HG03159 (cell line): ENCODE measurements around the gene NEURL1B.
"Not testable (repeated sequence)": the region's sequence is repeated elsewhere in the genome, so short reads cannot be mapped to it uniquely, and the experiment has no call there.

Experiments used
- ATAC-seq: cut with Tn5 transposase; IDR thresholded peaks from one replicate; pipeline ENCODE4 v1.9.1; 2021; ENCODE audit warnings: mild to moderate bottlenecking, moderate library complexity; ENCODE audit not compliant: unreplicated experiment

NEURL1B gene, protein sequence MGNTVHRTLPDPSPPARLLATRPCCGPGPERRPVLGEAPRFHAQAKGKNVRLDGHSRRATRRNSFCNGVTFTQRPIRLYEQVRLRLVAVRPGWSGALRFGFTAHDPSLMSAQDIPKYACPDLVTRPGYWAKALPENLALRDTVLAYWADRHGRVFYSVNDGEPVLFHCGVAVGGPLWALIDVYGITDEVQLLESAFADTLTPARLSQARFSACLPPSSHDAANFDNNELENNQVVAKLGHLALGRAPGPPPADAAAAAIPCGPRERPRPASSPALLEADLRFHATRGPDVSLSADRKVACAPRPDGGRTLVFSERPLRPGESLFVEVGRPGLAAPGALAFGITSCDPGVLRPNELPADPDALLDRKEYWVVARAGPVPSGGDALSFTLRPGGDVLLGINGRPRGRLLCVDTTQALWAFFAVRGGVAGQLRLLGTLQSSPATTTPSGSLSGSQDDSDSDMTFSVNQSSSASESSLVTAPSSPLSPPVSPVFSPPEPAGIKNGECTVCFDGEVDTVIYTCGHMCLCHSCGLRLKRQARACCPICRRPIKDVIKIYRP

GRCh38 chr5:172640822-172641358 is at the start of gene NEURL1B:
NEURL1B (plus strand) TSS chr5:172641263; CDS start chr5:172641407, 144 bp downstream.
- peak; percentile 70 for ATAC-seq

GRCh38 chr5:172591636-172592035 is 49.4 kb upstream of the NEURL1B start:
- ATAC-seq = no peak

- ATAC-seq = no peak
Observed at GRCh38 chr5:172592881-172593280, 48.2 kb upstream of the NEURL1B start.

- no peak for ATAC-seq
Observed at GRCh38 chr5:172593306-172593705, 47.8 kb upstream of the NEURL1B start.

- no peak for ATAC-seq
Observed at GRCh38 chr5:172593721-172594235, 47.3 kb upstream of the NEURL1B start.

GRCh38 chr5:172594431-172594830 is 46.6 kb upstream of the NEURL1B start:
- ATAC-seq = no peak

DNA sequence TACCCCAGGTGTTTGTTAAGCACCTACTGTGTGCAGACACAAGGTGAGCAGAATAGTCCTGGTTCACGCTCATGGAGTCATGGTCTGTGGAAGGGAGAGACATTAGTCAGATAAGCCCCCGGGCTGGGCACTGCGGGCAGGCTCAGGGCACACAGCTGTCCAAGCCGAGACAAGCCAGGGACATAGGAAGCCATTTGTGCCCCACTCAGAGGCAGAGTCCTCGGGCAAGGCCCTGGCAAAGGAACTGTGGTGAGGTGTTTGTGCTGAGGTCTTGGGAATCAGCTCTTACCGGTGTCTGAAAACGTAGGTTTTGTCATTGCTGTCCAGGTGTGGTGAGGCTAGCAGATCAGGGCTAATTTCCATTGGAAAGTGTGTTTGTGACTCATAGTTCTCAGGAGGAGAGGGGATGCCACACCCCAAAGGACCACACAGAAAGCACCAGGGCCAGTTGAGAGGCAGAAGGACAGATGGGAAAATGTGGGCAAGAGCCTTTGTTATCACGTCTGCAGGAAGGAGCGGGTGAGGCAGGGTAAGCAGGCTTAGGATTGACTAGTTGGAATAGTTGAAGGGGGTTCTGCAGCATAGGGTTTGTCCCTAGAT is 46.1 kb upstream of the NEURL1B start:
- ATAC-seq = no peak

- ATAC-seq = no peak
Observed at GRCh38 chr5:172595596-172596455, 45.2 kb upstream of the NEURL1B start.

- no peak for ATAC-seq
Observed at GRCh38 chr5:172596638-172597231, 44.3 kb upstream of the NEURL1B start.

DNA sequence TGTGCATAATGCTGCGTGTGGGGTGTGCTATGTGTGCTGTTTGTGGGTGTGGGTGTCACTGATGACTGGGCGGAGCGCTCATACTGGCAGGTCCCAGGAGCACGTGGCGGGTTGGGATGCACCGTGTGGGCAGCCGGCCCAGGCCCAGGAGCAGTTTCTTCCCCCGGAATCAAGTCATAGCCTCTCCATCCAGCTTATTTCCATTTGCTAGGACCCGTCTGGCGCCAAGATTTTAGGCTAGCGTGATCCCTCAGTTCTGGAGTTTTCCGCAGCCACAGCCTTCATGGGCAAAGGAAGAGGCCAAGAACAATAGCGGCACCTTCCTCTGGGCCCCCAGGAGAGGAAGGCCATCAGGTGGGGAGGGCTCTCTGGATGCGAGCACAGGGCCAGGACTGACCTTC is 43.3 kb upstream of the NEURL1B start:
- ATAC-seq = no peak

GRCh38 chr5:172598251-172599203 is 42.5 kb upstream of the NEURL1B start:
- ATAC-seq = no peak

- no peak for ATAC-seq
Observed at GRCh38 chr5:172599204-172599567, 41.9 kb upstream of the NEURL1B start.

- no peak for ATAC-seq
Observed at GRCh38 chr5:172600571-172600970, 40.5 kb upstream of the NEURL1B start.

- ATAC-seq = not testable (repeated sequence)
Observed at GRCh38 chr5:172601576-172601975, 39.5 kb upstream of the NEURL1B start.

- no peak for ATAC-seq
Observed at GRCh38 chr5:172602783-172603231, 38.3 kb upstream of the NEURL1B start.

DNA sequence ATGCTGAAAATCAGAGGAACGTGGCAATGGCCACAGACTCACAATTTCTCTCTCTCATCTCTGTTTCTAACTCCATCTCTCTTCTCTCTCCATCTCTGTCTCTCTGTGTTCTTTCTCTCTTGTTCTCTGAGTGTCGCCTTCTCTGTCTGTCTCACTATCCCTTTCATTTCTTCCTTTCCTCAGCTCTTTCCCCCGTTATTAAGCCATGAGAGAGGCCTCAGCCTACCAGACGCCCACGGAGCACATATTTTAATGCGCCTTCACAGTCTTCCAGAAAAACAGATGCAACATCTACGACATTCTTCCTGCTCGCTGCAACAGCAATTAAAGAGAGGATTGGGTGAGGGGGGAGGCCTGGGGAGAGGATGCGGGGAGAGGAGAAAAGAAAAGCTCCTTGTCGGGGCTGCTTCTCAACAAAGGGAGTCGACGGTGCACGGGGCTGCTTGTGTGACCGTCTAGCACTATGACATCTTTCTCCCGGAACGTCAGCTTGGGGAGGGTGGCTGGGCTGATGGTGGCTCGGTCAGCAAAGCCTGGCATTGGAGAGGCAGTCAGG is 37.7 kb upstream of the NEURL1B start:
- no peak for ATAC-seq

DNA sequence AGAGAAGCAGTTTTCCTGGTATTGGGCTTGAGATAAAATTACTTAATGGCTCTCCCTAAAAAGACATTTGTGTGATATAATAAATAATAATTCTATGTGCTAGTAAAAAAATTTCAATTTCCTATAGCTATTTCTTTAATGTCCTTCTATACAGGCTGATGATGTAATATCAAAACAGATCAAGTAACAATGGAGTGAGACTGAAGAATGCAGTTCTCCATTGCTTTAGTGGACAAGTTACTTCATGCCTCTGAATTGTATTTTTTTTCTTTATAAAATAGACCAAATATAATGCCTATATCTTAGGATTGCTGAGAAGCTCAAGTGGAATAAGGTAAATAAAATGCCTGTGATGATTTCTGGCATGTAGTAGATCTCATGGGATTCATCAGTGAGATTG is 35.6 kb upstream of the NEURL1B start:
- no peak for ATAC-seq

DNA sequence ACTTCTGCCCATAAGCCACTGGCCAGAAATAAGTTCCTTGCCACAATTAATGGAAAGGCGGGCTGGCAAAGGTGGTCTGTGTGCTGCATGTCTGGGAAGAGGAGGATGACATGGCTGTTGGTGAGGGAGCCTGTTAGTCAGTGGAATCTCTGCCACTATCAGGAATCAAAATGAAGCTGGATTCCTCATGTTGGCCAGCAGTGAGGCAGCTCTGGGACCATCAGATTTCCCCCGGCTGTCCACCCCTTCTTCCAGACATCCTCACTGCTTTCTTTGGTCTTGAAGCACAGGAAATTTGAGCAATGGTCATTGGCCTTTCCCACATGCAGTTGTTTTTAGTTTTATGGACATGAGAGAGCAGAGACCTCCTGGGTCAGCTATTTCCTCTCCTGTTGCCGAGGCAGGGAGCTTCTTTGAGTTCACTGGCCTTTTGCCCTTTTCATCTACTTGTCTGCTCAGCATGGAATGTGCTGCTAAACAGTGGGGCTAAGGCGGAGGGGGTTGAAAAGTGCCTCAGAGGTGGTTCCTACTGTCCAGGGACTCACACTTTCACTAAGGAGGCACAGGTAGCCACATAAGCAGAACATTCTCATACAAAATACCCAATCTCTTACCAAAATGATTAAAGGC is 34.8 kb upstream of the NEURL1B start:
- ATAC-seq = no peak
